Gastrocnemius medialis (tissue), 4 donors: ENCODE measurements around the gene TRMT10C.

Source experiments
- POLR2A ChIP-seq, 2 donors: fragments of 450-650 bp; IDR thresholded peaks; one replicate each; pipeline ENCODE4 v1.6.1; 2017; ENCODE audit warnings: antibody characterized with exemption in 2 of 2, mild to moderate bottlenecking in 2 of 2, moderate library complexity in 2 of 2
- TF ChIP-seq, protein P1 (sequence below), 5 experiments: fragments of 450-650 bp in 3 of 5; fragments of 200-600 bp in 2 of 5; sonication (generic) in 2 of 5; IDR thresholded peaks in 4 of 5; conservative IDR thresholded peaks in 1 of 5; 1 replicate in 4 of 5; 2 replicates in 1 of 5; pipeline ENCODE4 v1.5.1; 2016 to 2019; ENCODE audit warnings: antibody characterized with exemption in 5 of 5, mild to moderate bottlenecking in 3 of 5, moderate library complexity in 3 of 5

DNA sequence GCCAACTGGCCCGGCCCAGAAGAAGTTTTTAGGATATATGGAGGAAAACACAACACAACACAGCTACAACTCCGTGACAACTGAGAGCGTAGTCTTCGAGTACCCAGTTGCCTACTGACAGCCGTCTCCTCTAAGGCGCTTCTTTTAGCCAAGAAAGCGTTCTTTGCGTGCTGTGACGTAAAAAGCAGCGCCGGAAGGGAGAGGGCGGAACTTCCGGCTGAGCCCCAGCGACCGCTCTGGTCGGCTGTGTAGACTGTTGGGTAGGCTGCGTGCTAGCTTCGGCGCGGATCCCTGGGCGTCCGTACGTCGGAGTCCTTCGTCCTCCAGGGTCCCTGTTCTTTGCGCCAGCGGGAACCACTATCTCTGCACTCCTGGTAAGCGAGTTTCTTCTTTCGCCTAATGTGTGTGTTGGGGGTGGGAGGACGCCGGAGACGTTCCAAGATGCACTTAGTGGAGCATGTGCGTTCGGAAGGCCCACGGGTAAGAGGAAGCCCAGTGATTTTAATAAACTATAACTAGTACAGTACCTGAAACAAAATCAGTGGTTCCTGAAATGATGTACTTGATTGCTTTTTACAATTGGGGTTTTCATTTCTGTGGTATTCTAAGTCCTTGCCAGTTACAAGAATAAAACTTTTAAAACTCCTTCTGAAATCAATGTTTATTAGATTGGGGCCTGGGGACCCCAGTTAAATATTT lies at the start of gene TRMT10C:
- TF ChIP-seq, protein P1, sequence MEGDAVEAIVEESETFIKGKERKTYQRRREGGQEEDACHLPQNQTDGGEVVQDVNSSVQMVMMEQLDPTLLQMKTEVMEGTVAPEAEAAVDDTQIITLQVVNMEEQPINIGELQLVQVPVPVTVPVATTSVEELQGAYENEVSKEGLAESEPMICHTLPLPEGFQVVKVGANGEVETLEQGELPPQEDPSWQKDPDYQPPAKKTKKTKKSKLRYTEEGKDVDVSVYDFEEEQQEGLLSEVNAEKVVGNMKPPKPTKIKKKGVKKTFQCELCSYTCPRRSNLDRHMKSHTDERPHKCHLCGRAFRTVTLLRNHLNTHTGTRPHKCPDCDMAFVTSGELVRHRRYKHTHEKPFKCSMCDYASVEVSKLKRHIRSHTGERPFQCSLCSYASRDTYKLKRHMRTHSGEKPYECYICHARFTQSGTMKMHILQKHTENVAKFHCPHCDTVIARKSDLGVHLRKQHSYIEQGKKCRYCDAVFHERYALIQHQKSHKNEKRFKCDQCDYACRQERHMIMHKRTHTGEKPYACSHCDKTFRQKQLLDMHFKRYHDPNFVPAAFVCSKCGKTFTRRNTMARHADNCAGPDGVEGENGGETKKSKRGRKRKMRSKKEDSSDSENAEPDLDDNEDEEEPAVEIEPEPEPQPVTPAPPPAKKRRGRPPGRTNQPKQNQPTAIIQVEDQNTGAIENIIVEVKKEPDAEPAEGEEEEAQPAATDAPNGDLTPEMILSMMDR (IDR thresholded peaks at IDR 0.05 in 4 of 5, conservative IDR thresholded peaks at IDR 0.05 in 1 of 5), result no peak
- peak; percentile 73 to 83 for TF ChIP-seq POLR2A (IDR thresholded peaks at IDR 0.05)
